Cardiac muscle cell (in vitro differentiated cells and primary cell): Measurements from ENCODE around the gene RBBP8NL. TPM values are rescaled to one million over a fixed set of nuclear protein-coding genes. Genes with fewer than 3 reads are reported as not detected.

ENCODE experiments used
- DNase-seq, 2 donors: peaks; one replicate each; pipeline versions ENCODE4 v3.0.0 to v3.0.0-alpha.2; 2010 to 2017; ENCODE audit warnings: low read depth in 1 of 2, low spot score in 1 of 2
- H3K27ac ChIP-seq: fragments of 200-600 bp; sonication (generic); 2 replicates; pipeline ENCODE4 v1.5.1; 2016
- H3K27me3 ChIP-seq: fragments of 200-600 bp; sonication (generic); 2 replicates; pipeline ENCODE4 v1.6.0; 2016; ENCODE audit warnings: control low read depth
- H3K36me3 ChIP-seq: fragments of 200-600 bp; sonication (generic); 2 replicates; pipeline ENCODE4 v1.5.1; 2016; ENCODE audit warnings: control low read depth
- H3K4me1 ChIP-seq: fragments of 200-600 bp; sonication (generic); 2 replicates; pipeline ENCODE4 v1.8.1; 2017; ENCODE audit warnings: low read depth, mild to moderate bottlenecking, mixed run types
- H3K4me3 ChIP-seq: fragments of 200-600 bp; sonication (generic); 2 replicates; pipeline ENCODE4 v1.5.1; 2016; ENCODE audit warnings: mild to moderate bottlenecking
- H3K9me3 ChIP-seq: fragments of 200-600 bp; sonication (generic); 2 replicates; pipeline ENCODE4 v1.5.1; 2017; ENCODE audit warnings: low read depth, mild to moderate bottlenecking, control low read depth
- CTCF ChIP-seq: IDR thresholded peaks from 2 replicates; pipeline ENCODE4 v1.5.1; 2012; ENCODE audit warnings: low read depth, mild to moderate bottlenecking, low read length
- polyA plus RNA-seq: library from polyadenylated mRNA; unstranded; fragments of >200 nt; fragmentation: Nextera tagmentation; extraction: Ambion mirVana; gene quantifications from 2 replicates; pipeline ENCODE4 v1.2.1, GENCODE V29; 2016
- total RNA-seq: library from RNA; depleted of rRNA; stranded (reverse); fragments of >200 nt; gene quantifications from 2 replicates; pipeline ENCODE4 v1.2.3, GENCODE V29; 2016

RBBP8NL gene
- total and polyA plus RNA-seq, 2 experiments from 2014 or later: not detected

DNA sequence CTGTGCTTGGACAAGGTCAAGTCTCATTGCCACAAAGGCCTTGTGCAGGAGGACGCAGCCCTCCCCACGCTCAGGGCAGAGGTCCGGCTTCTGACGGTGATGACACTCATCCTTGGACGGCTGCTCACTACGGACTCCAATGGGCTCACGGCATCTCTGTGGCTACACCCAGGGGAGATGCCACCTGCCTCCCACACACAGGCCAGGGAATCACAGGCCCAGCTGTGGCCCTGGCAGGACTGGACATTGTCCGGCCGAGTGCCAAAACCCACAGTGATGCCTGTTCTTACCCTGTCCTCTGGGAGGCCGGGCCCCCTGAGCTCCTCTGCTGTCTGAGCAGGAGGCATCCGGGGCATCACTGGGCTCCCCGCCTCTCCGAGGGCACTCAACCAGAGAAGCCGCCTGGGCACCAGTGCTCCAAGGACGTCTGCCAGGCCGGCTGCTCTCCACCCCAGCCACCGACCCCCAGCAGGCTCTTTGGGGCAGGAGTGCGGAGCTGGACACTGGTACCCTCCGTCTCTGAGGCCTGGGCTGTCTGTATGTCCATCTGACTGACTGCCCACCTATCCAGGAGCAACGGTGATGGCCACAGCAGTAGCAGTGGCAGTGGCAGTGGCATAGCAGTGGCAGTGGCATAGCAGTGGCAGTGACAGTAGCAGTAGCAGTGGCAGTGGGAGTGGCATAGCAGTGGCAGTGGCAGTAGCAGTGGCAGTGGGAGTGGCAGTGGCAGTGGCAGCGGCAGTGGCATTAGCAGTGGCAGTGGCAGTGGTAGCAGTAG lies 1.9 kb downstream of the RBBP8NL start:
- no peak overlapping the region for H3K27ac ChIP-seq
- no peak for DNase-seq
- H3K27me3 ChIP-seq: no peaks in the 10 kb centered on the region
- no peaks in the 10 kb centered on the region for H3K9me3 ChIP-seq
- TF ChIP-seq CTCF: no peak
- no peak overlapping the region for H3K4me3 ChIP-seq
- peaks cover 14% of the 10 kb centered on the region for H3K4me1 ChIP-seq
- no peaks in the 10 kb centered on the region for H3K36me3 ChIP-seq

DNA sequence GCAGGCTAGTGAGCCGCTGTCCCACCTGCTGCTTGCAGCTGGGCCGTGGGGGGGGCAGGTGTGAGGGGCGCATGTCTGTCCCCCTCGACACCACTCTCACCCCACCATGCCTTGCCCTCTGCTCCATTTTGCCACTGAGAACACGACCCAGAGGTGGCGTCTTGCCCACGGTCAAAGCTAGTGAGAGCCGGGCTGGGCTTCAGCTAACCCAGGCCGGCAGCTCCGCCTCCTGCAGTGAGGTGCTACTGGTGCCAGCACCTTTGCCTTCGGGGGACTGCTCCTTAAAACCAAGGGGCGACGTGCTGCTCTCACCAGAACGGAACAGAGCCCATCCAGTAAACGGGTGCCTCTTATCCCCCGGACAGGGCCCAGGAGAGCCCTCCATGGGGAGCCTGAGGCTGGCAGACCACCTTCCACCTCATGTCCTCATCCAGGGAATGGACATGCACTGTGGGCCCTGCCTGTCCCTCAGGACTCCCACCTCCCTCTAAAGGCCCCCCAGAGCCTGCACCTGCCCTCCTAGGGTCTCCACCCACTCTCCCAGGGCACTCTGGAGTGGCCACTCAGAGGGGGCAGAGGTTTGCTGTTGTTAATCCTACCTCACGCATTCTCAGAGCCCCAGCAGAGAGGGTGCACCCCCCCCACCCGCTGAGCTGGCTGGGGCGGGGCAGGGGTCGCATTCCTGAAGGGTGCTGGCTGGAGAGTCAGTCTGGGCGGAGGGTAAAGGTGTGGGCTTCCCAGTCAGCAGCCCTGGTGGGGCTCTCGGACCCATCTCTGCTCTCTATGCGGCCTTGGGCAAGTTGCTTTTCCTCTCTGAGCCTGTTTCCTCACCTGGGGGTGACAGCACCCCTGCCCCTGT lies 2.9 kb downstream of the RBBP8NL start:
- Histone ChIP-seq H3K4me1 (peaks cover 10% of the 10 kb centered on the region), H3K27me3 (no peaks in the 10 kb centered on the region), H3K27ac (no peak overlapping the region), H3K9me3 (no peaks in the 10 kb centered on the region), H3K4me3 (no peak overlapping the region), H3K36me3 (no peaks in the 10 kb centered on the region)
- no peak for TF ChIP-seq CTCF
- no peak for DNase-seq

- Histone ChIP-seq H3K4me1 (peaks cover 10% of the 10 kb centered on the region), H3K27ac (no peak overlapping the region), H3K4me3 (no peak overlapping the region), H3K36me3 (no peaks in the 10 kb centered on the region), H3K27me3 (no peaks in the 10 kb centered on the region), H3K9me3 (no peaks in the 10 kb centered on the region)
- TF ChIP-seq CTCF: no peak
- DNase-seq: no peak
Measured at GRCh38 chr20:62423326-62423706, 4.0 kb downstream of the RBBP8NL start.

DNA sequence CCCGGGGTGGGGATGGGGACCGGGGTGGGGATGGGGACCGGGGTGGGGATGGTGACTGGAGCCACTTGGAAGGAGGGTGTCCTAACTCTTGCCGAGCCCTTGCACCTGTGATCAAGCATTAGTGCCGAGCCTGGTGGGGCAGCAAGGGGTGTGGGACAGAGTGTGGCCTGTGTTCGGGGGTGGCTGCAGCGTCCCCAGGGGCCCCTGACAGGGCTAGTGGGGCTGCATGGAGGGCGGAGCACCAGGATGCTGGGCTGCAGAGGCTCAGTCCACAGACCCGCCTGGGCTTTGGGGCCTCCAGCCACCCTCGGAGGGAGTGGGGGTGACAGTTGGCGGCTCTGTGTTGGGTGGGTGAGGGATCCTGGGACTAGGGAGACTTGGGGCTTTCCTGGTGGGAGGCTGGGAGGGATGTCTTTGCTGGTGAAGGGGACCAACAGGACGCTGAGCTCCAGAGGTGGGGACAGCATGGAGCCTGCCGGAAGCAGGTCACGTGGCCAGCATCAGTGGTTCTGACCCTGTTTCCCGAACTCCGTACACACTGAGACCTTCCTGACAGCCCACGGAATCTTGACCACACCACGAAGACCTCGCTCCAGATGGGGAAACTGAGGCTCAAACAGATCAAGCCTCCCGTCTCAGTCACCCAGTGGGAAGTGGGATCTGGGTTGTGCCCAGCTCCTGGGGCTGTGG lies 4.6 kb downstream of the RBBP8NL start:
- no peaks in the 10 kb centered on the region for H3K27me3 ChIP-seq
- H3K4me1 ChIP-seq: peaks cover 10% of the 10 kb centered on the region
- no peak overlapping the region for H3K27ac ChIP-seq
- H3K9me3 ChIP-seq: no peaks in the 10 kb centered on the region
- H3K36me3 ChIP-seq: no peaks in the 10 kb centered on the region
- DNase-seq: no peak
- no peak overlapping the region for H3K4me3 ChIP-seq
- TF ChIP-seq CTCF: no peak

- Histone ChIP-seq H3K4me1 (peaks cover 1% of the 10 kb centered on the region), H3K36me3 (no peaks in the 10 kb centered on the region), H3K27me3 (no peaks in the 10 kb centered on the region), H3K4me3 (no peak overlapping the region), H3K9me3 (no peaks in the 10 kb centered on the region), H3K27ac (no peak overlapping the region)
- DNase-seq: no peak
- TF ChIP-seq CTCF: no peak
Measured at GRCh38 chr20:62421716-62421990, 5.7 kb downstream of the RBBP8NL start.
